Measurements from ENCODE around the gene NASP.
A peak's percentile ranks its signal among the peaks of the same experiment; 100 is the strongest.
"Not testable (repeated sequence)": the region's sequence is repeated elsewhere in the genome, so short reads cannot be mapped to it uniquely, and the experiment has no call there.

Gene NASP

DNA sequence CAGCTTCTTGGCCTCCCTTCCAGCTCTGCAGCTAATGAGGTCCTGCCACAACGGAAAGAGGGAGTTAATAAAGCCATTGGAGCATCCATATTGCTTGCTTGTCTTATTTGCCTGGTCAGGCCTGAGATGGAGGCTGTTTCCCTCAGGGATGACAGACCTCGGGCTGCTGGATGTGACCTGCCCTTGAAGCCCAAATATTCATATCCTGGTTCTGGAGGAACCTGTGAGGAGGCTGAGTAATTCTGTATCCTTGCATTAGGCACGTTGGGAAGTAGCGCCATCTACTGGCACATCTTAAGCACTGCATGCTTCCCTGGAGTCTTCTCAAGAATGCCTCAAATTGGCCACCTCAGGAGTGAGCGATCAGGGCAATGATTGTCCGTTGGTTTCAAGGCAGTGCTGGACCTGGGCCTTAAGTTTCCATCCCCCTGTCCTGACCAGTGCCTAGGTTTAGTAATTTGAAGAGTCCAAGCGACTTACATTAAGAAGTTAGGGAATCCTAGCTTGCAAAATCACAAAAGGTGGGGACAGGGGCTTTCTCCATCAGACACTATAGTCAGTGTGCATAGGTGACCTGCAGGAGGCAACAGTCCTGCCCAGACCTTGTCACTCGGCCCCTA, 13.8 kb upstream of the NASP start:
- peak; percentile 62 for DNase-seq

DNA sequence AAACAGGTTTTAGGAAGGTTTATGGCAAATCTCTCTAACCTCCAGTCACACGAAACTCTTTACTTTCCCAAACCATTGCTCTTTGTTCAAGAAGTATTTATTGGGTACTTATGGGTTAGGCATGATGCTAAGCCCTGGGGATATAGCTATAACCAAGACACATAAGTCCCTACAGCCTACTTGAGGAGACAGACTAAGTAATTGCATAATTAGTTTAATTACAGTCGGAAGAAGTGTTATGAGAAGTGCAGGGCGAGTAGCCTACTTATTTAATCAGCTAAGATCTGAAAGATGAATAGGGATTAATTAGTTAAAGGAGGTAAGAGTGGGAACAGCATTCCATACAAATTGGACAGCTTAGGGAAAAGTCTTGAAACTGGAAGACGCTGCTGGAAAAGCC, 13.2 kb upstream of the NASP start:
- DNase-seq: no peak

DNA sequence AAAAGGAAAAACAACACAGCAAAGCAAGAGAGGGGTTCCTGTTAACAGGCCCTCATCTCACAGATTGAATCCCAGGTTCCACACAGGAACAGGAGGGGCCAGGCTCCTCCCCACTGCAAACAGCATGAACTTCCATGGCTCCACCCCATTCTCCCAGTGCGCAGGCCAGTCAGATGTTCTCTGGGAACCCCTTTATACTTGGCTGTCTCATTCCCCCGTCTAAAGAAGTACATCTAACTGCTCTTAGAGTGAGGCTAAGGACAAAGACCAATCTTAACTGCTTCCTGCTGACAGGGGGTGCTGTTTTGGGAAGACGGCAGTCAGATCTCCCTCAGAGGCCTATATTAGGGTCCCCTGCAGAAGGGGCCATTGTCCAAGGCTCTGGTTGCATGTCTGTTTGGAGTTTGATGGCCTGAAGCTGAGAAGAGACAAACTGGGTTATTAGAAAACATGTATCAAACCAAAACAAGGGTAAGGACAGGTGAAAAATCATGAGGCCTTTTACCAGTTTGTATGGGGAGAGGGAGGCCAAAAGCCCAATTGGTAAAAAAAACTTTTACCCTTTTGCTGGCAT, 10.5 kb upstream of the NASP start:
- no peak for DNase-seq

DNA sequence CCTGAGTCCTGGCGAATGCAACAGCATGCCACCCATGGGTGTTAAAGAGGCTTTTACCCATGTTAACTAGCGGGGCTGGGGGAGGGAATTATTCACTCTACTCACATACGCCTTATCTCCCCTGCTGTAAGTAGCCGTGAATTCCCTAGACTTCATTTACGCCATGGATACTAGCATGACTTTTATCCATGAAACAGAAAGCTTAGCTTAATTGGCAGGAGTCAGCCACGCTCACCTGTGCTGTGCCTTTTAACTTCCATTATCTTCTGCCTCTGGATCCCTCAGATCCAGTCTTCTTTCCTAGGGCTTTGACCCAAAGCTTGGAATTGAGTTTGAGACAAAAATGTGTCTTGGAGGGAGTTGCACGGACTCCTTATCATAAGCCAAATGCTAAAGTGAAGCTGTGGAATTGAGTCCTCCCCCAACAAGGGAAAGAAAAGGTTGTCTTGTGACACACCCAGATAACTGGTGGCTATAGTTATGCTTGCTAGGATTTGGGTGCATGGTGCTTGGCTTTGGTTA, 9.7 kb upstream of the NASP start:
- DNase-seq: no peak

DNA sequence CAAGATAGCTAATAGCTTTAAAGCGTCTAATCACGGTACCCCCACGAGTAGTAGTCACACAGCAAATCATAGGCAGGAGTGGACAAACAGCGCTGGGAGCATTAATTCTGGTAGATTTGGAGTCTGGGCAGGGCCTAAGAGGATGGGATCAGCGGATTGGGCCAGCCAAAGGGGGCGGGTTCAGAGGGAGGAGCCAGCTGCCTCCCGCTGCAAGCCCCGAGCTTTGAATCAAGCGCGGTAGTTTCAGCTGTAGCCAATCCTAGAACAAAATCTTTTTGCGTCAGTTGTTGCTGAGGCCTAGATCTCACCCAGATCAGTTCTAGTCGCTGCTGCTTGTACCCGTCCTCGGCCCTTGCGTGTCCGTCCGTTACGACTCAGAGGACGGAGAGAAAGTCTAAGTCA, 576 bp upstream of the NASP start:
- peak; percentile 97 for DNase-seq

DNA sequence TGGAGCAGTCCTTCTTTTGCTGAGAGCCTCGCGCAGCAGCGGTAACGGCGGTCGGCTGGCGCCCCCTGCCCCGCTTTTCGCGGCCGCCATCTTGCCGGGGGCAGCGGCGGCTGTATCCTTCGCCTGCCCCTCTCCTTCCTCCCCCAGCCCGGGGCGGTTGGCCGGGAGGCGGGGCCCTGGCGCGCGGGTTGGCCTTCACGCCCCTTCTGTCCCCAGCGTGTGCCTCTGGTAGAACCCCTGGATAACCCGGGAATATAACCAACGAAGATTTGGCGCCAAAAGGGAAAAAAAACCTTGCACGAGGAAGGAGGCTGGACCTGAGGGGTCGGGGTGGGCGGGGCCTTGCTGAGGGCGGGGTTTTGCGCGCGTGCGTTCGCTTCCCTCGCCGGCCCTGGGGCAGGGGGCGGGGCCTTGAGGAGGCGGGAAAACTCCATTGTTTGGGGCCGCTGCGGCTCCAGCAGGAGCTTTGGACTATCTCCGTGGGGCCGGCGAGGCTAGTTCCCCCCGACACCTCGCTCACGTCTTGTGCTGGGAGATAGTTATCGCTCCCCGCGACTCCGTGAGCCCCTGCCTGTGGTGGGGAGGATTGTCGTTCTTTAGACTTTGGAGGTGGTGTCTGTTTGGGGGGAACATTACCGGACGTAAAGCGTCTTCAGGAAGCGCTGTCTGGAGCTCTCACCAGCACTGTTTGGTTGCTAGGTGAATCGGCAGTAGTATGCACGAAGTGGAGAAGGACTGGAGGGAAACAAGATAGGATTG, 689 bp downstream of the NASP start:
- DNase-seq: peak; percentile 96

DNA sequence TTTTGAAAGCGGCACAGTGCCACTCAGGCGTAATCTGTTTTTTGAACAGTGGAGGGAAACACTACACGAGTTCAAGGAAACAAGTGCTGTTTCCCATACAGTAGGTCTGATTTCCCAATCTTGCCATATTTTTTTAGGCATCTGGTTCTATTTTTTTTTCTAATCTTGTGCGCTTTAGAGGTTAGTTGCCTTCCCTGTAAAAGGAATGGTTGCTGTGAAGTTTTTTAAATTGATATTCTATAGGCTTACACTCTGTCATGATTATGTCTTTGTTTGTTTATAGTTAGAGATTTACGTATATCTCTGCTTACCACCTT, 1.2 kb downstream of the NASP start:
- DNase-seq: no peak

DNA sequence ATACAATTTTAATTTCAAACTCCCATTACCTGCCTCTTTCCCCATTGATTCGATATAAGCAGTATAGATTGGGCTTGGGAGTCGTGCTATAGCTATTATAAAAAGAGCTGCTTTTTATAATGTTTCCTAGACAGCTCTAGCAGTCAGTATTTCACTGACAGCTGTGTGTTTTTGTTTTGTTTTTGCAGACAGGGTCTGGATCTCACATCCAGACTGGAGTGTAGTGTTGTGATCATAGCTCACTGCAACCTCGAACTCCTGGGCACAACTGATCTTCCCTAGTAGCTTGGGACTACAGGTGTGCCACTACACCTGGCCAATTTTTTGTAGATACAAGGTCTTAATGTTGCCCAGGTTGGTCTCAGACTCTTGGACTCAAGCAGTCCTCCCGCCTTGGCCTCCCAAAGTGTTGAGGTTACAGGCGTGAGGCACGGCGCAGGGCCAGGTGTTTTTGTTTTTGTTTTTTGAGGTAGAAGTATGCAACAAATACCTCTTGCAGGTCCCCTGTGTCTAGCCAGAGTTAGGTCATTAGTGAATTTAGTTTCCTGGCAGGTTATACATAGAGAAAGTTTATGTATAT, 1.7 kb downstream of the NASP start:
- DNase-seq: no peak

DNA sequence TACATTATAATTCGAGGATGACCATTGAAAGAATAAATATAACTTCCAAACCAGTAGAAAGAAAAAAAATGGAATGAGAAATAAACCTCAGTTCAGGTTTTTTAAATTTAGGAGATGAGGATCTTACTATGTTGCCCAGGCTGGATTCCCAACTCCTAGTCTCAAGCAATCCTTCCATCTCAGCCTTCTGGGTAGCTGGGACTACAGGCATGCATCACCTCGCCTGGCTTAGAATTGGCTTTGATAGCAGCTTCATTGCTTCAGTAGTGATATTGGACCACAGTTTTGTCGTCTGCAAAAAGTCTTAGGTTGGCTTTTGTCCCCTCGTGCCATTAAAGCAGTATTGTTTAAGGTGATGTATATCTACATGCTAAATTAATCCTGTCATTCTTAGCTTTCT, 2.9 kb downstream of the NASP start:
- no peak for DNase-seq

DNA sequence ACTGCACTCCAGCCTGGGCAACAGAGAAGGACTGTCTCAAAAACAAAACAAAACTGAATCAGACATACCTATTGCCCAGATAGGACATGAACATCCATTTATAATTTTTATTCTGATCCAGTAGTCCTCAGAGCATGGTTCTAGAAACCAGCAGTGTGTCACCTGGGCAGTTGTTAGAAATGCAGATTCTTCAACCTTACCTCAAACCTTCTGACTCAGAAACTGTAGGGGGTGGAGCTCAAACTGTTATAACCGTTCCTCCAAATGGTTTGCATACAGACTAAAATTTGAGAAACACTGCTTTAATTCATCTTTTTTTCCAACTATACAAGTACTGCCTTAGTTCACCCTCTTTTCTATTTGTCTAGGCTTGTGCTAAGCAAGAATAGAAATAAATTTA, 6.0 kb downstream of the NASP start:
- no peak for DNase-seq

DNA sequence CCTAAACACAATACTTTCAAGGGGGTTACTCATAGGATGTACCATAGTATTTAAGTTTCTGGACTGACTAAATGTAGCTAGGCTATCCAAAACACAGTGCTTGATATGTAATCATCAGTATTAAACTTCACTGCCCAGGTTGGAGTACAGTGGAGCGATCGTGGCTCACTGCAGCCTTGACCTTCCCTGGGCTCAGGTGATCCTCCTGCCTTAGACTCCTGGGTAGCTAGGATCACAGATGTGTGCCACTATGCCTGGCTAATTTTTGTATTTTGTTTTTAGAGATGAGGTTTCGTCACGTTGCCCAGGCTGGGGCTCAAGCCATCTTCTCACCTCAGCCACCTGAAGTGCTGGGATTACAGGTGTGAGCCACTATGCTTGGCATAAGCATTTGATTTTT, 10.6 kb downstream of the NASP start:
- DNase-seq: no peak

DNA sequence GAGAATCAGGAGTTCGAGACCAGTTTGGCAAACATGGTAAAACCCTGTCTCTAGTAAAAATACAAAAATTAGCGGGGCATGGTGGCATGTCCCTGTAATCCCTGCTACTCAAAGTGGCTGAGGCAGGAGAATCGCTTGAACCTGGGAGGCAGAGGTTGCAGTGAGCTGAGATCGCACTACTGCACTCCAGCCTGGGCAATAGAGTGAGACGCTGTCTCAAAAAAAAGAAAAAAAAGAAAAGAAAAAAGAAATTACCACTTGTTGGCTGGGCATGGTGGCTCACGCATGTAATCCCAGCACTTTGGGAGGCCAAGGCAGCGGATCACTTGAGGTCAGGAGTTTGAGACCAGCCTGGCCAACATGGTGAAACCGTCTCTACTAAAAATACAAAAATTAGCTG, 12.9 kb downstream of the NASP start:
- DNase-seq: not testable (repeated sequence)

DNA sequence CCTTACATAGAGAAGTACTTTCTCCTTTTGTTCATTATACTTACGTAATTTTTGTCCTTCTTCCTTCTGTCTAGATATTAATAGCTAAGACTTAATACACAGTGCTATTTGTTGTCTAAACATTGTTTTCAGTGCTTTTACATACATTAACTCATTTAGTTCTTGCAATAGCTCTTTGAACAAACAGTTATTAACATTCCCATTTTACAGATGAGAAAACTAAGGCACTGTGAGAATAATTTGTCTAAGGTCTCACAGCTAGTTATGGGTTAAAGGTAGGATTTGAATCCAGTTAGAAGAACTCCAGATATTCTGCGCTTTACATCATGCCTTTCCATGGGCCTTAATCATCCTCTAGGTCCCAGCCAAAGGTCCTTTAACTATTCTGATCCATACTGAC, 20.4 kb downstream of the NASP start:
- DNase-seq: no peak

DNA sequence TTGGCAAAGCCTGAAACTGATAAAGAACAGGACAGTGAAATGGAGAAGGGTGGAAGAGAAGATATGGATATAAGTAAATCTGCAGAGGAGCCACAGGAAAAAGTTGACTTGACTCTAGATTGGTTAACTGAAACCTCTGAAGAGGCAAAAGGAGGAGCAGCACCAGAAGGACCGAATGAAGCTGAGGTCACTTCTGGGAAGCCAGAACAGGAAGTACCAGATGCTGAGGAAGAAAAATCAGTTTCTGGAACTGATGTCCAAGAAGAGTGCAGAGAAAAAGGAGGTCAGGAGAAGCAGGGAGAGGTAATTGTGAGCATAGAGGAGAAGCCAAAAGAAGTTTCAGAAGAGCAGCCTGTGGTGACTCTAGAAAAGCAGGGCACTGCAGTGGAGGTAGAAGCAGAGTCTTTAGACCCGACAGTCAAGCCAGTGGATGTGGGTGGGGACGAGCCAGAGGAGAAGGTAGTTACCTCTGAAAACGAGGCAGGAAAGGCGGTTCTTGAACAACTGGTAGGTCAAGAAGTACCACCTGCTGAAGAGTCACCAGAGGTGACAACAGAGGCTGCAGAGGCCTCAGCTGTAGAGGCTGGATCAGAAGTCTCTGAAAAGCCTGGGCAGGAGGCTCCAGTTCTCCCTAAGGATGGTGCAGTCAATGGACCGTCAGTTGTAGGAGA, 23.7 kb downstream of the NASP start:
- DNase-seq: no peak

DNA sequence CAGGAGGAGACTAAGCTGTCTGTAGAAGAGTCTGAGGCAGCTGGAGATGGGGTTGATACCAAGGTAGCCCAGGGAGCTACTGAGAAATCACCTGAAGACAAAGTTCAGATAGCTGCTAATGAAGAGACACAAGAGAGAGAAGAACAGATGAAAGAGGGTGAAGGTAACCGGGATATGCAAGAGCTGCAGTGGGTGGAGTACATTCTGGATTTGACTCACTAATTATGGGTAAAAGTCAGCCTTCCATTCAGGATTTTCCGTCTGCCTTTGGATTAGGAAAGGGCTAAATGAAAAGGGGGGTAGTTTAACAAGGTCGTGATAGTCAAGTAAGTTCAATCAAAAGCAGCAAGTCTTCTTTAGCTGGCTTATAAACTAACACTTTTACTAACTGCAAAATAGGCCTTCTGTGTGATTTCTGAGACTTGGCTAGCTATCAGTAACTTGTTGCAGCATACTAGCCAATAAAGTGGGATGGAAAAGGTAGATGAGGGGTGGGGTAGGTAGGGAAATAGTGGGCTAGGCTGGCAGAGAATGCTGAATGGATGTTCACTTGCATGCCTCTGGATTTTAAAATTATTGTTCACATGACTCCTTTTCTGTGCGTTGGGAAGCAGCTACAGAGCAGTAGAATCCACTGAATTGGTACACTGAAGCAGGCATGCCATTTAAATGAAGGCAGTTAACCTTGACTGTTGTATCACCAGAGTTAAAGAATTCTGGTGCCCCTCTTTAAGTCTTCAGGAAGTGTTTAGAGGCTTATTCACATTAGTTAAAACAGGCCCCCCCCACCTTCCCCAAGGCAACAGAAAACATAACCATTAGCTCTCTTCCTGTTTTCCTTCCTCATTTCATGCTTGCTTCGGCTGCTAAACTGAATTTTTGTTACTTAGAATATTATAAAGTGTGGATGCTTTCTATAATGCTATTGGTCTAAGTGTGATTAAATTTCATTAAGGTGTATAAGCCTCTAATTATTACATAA, 24.6 kb downstream of the NASP start:
- DNase-seq: no peak

DNA sequence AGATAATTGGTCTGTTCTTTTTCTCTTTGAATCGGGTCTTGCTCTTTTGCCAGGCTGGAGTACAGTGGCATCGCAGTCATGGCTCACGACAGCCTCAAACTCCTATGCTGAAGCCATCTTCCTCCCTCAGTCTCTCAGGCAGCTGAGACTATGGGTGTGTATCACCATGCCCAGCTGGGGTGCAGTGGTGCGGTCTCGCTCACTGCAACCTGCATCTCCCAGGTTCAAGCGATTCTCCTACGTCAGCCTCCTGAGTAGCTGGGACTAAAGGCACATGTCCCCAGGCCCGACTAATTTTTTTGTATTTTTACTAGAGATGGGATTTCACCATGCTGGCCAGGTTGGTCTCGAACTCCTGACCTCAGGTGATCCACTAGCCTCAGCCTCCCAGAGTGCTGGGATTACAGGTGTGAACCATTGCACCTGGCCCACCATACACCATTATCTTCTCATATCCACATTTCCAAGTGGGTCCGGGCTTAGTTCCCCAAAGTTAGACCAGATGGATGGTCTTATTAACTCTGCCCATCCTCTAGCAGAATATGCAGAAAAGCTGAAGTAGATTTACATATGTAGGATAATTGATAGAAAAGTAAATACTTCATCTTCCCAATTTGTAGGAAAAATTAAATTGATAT, 26.9 kb downstream of the NASP start:
- DNase-seq: no peak

DNA sequence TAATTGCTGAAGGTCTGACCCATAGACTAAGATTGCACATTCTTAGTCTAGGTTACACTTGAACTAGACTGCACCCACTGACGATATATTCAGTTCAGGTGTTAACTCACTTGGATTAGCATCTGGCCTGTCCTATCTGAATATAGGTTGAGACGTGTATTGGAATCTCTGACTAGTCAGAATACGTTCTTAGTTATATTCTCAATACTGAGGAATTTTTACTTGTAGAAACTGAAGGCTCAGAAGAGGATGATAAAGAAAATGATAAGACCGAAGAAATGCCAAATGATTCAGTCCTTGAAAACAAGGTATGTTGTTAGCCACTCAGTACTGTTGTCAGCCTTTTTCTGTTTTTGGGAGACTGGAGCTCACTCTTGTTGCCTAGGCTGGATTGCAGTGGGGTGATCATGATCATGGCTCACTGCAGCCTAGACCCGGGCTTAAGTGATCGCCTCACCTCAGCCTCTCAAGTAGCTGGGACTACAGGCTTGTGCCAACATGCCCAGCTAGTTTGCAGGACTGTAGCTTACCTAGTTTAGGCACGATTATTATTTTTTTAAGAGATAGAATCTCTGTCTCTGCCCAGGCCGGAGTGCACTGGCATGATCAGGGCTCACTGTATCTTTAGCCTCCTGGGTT, 29.2 kb downstream of the NASP start:
- no peak for DNase-seq

DNA sequence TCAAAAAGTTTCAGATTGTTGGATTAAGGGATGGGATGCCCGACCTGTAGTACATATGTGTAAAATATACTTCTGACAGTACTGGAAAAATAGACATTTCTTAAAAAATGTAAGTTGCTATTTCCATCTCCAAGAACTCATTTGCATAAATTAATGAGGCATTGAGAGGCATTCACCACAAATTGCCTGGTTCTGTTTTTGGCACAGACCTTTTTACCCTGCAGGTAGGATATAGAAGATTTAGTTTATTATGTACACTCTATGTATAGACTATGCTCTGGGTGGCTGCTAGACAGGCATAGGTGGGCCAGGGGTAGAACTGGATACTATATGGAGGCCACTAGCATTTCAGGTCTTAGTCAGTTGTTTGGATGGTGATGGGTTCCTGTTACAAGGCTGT, 32.0 kb downstream of the NASP start:
- no peak for DNase-seq

DNA sequence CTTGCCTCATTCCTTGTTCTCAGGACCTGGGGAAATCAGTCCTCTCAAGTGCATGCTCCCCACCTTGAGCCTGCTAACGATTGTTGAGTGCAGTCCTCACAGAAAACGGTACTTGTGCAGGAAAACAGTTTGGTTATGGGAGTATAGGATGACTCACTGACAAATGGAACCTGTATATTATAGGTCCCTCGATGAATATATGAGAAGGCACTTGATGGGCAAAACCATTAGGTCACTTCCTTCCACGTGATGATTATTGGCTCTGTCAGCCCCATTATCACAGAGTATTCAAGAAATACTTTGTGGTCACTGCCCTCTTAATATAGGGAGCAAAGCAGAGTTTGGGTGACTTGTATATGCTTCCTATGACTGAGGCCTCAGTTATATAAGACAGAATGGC, 33.8 kb downstream of the NASP start:
- no peak for DNase-seq

DNA sequence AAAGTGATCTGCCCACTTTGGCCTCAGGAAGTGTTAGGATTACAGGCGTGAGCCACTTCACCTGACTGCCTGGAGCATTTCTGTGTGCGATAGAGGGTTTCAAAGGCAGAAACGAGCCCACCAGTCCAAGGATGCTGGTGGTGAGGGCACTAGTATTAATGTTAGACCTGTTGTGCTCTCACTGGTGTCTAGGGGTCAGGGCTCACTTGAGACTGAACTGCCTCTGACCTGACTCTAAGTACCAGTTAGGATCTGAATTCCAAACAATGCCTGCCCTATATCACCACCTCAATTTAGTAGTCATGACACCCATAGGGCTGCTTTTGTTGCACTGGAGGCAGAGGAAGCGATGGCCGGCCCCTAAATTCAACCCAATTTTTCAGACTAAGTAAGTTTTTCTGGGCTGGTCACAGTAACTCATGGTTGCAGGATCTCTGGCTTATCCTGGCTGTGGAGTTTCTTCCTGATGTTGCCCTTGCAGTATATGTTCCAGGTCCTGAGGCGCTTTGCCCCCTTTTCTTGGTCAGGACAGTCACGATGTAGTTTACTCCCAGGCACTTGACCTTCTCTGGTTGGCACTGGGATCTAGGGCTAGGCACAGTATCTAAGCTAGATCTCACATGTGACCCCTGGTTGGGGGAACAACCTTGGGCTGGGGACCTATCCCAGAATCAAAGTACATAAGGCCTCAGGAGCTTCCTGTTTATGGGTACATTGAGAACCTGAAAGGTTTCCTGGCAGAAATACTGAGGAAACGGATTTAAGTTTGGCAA, 35.5 kb downstream of the NASP start:
- no peak for DNase-seq
